Activated CD4-positive, CD25-positive, alpha-beta regulatory T cell (primary cell): Measurements from ENCODE around the gene FTSJ3.

Experiments
- DNase-seq, 4 experiments: peaks; one replicate each; lab custom pipeline; 2025; lab: John Stamatoyannopoulos, UW

The FTSJ3 gene

GRCh38 chr17:63842540-63843386 is 15.3 kb upstream of the FTSJ3 start, which contains the start of gene SMARCD2:
SMARCD2 (minus strand) TSS chr17:63842685; CDS start chr17:63842674, 11 bp downstream.
- DNase-seq, result peak; percentile 98 to 99 (median 99)

DNA sequence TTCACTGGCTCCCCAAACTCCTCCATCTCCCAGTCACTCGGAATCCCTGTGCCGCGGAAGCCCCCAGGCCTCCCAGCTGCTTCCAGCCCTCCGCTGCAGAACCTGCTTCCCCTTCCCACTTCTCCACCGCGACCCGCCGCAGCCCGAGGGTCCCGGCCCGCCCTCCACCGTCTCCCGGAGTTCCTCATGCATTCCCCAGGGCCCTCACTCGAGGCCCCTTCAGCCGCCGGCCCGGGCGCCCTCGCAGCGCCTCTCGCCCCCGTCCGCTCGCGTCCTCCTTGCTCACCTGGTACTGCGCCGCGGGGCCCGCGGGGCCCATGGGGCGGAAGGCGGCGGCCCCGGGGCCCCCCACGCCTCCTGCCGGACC is 14.7 kb upstream of the FTSJ3 start:
- DNase-seq, result peak in 2 of 4 experiments; percentile 35 to 51

GRCh38 chr17:63841350-63842172 is 14.1 kb upstream of the FTSJ3 start:
- DNase-seq, result no peak

GRCh38 chr17:63840591-63841349 is 13.3 kb upstream of the FTSJ3 start:
- DNase-seq, result no peak

DNA sequence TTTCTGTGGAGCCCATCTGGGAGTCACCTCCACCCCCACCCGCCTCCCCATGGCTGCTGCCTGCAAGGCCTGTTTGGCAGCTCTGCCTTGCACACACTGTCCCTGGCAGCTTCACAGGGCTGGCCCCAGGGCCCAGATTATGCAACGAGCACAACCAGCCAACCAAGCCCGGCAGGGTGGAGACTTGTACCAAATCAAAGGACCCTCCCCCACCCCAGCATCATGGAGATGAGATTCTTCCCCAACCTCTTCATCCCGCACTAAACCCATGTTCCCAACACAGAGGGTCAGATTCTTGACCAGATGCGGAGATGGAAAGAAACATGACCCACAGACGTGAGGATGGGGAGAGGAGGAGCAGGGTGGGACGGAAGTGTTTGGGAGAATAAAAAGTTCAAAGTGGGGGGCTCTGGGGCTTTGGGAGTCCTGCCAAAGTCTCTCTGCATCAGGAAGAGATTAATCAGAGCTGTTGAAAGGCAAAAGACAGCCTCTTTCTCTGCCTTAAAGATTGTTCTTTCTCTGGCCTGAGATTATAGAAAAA is 11.2 kb upstream of the FTSJ3 start:
- DNase-seq, result no peak

DNA sequence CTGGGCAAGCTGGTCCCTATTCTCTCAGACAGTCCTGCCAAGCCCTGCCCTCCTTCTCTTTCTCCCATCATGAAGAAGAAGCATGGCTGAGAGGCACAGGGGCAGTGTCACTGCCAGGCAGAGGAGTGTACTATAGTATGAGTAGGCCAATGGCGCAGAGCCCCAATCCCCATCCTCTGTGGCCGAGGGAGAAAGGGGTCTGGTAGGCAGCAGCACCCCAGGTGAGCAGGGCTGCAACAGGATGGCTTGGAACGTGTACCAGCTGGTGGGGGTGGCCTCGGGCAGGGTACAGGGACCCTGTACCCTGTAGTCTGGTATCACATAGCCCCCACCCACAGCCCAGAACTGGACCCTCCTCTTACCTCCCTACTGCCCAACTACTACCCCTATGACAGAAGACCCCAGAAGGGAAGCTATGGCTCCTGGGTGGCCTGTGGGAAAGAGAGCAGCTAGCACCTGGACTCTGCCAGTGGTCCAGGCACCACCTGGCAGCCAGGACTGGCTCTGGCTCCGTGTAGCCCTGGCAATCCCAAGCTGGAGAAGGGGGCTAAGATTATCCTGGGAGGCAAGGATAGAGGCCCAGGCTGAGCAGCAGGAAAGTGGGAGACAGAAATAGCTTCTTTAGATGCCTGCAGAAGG is 10.6 kb upstream of the FTSJ3 start:
- DNase-seq, result no peak

DNA sequence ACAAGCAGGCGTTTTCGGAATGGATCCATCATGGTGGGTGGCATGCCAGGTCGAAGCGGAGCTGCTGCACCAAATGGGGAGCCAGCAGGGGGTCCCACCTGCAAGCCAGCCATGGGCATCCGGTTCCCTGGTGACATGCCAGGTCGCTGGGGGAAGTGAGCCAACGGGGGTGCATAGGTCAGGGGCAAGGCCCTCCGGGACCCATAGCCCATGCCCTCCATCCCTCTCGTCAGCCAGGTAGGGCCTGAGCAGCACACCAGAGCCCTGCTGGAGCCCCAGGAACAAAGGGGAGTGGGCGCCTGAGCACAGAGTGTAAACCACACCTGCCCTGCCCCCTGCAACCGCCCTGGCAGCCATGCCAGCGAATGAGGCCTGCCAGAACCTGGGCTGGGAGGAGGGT is 10.0 kb upstream of the FTSJ3 start:
- no peak for DNase-seq

GRCh38 chr17:63836811-63837210 is 9.3 kb upstream of the FTSJ3 start:
- no peak for DNase-seq

DNA sequence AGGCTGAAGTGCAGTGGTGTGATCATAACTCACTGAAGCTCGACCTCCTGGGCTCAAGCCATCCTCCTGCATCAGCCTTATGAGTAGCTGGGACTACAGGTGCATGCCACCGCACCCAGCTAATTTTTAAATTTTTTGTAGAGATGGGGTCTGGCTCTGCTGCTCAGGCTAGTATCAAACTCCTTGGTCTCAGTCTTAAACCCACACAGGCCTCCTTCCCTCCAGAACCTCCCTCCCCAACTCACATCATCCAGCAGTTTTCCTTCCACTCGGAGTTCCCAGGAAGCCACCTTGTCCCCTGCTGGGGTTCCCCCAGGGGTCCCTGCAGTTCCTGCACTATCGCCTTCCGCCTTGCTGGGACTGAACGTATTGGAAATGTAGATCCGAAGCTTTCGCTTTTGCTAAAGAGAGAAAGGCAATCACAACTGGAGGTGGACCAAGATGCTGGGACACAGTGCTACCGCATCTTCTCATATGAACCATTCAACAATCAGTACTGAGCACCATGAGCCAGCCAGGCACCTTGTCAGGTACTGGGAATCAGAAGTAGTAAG is 7.8 kb upstream of the FTSJ3 start:
- DNase-seq, result no peak

GRCh38 chr17:63834431-63835166 is 7.1 kb upstream of the FTSJ3 start:
- peak in 2 of 4 experiments; percentile 14 to 29 for DNase-seq

DNA sequence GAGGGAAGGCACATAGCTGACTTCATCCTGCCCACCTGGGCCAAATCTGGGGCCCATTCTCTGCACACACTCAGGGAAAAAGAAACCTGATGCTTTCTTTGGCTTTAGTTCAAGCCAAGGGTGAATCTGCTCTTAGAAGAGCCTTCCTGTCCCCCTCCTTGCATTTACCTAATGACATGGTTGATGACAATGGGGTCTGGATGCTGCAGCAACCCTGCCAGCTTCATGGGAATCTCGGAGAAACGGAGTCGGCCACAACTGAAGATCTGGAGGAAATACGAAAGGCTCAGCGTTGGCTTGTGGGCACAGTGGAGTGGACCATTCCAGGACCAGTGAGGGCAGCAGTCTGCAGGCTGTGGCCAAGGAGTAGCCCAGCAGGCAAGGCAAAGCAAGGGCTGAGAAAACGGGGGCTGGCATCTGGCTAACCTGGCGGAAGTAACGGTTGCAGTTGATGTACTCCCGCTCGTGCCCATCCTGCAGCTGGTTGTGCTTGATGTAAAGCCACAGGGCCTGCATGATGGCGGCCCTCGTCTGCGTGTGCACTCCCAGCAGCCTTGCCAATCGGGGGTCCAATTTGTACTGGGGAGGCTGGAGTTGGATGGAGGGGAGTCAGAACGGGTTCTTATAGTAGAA is 6.4 kb upstream of the FTSJ3 start:
- DNase-seq, result no peak

GRCh38 chr17:63833026-63833740 is 5.7 kb upstream of the FTSJ3 start:
- DNase-seq, result no peak

DNA sequence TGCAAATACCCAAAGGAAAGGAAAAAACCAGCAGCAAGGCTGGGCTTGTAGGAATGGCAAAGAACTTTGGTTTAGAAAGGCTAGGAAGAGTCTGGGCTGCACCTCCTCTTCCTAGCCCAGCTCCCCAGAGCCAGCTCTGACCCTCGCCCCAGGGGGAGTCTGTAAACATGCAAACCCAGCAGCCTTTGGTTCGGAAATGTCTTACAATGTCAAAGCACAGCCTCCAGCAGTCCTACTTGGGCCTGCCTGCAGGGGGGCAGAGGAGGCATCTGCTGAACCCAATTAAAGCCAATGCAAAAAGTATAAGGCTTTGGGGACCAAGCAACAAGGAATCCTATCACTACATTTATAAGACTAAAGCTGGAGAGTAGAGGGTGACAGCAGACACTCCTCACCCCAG is 5.0 kb upstream of the FTSJ3 start:
- no peak for DNase-seq

DNA sequence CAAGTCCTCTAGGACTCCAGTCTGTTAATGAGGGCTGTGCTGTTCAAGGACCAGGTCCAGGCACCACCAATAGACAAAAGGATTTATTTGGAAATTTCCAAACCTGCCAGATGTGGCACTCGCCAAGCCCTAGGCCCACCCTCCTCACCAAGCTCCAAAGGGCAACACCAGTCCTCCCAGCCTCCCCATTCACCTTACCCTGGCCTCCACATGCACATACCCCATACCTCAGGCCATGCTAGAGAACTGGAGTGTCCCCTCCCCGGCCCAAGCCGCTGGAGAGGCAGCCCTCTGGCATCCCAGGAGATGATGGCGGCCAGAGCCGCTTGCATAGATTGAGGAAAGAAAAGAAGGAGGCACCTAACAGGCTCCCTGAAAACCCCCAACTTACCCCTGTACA is 4.6 kb upstream of the FTSJ3 start:
- DNase-seq, result no peak

GRCh38 chr17:63831505-63831904 is 4.0 kb upstream of the FTSJ3 start:
- DNase-seq, result no peak

DNA sequence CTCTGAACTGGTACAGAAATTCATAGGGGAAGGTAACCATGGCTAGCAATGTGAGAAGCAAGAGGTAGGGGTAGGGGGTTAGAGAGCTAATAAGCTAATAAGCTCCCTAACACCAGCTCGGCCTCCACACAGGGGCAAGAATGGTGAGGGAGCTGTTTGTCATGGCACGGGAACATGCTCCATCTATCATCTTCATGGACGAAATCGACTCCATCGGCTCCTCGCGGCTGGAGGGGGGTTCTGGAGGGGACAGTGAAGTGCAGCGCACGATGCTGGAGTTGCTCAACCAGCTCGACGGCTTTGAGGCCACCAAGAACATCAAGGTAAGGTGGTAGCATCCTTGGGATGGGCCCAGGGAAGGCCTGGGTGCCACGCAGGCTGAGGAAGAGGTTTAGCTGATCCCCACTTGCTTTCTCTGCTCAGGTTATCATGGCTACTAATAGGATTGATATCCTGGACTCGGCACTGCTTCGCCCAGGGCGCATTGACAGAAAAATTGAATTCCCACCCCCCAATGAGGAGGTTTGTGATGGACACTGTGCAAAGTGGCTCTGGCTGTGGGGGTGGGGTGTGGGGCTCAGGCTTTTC is 3.5 kb upstream of the FTSJ3 start:
- no peak for DNase-seq

DNA sequence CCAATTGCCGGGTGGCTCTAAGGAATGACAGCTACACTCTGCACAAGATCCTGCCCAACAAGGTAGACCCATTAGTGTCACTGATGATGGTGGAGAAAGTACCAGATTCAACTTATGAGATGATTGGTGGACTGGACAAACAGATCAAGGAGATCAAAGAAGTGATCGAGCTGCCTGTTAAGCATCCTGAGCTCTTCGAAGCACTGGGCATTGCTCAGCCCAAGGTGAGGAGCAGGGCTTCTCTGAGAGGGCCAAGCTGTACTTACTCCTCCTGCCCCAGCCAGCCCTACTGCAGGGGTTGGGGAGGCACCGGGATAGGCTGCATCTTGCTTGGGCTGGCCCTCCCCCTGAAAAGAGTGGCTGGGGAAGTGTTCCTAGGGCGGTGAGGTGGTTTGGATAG is 2.8 kb upstream of the FTSJ3 start:
- DNase-seq, result no peak

DNA sequence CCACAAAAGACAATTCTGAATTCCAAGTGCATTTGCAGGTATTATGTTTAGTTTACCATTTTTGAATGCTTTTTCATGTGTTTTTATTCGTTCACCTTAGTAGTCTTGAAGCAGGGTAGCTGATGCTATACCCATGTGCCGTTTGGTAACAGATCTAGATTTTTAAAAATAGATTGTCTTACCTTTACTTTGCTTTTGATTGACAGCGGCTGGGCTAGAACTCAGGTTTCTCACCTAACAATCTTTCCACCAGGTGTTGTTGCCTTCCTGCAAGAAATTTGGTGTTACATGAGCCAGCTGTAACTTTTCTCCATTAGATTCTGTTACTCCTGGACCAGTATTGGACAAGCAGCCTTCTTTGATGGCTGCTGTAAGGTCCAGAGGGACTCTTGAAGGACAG is 1.5 kb upstream of the FTSJ3 start:
- no peak for DNase-seq

DNA sequence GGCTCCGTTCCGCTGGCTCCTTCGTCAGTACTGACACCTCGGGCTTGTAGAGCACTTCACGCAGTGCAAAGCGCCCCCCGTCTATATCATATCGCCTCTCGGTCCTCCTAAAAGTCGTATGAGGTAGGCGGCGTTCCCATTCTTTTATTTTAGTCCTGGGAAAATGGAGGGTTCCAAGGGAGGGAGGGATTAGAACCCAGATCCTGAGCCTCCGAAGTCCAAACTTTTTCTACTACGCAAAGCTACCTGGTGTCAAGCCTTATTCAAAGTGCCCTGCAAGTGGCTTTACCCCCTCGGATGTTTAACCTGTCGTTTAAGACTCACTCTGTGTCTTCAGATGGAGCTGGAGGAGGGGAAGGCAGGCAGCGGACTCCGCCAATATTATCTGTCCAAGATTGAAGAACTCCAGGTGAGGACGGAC is 348 bp upstream of the FTSJ3 start:
- DNase-seq, result no peak
